H9 (cell line): Measurements from ENCODE around the gene ANAPC1. TPM values are rescaled to one million over a fixed set of nuclear protein-coding genes. Genes with fewer than 3 reads are reported as not detected.

Experiments
- DNase-seq: peaks from one replicate; pipeline ENCODE4 v3.0.0-alpha.2; 2017
- H2AFZ ChIP-seq: one replicate; pipeline ENCODE4 v1.6.1; 2013; ENCODE audit warnings: mild to moderate bottlenecking, low read length, control low read depth, moderate library complexity
- H2AK5ac ChIP-seq: 2 replicates; pipeline ENCODE4 v1.6.1; 2013; ENCODE audit warnings: low read length, control low read depth, mixed read lengths; ENCODE audit not compliant: insufficient read length
- H2BK120ac ChIP-seq: one replicate; pipeline ENCODE4 v1.6.1; 2013; ENCODE audit warnings: low read depth, mild to moderate bottlenecking, low read length, control low read depth, inconsistent platforms; ENCODE audit not compliant: poor library complexity, severe bottlenecking
- H2BK12ac ChIP-seq: 2 replicates; pipeline ENCODE4 v1.6.1; 2013; ENCODE audit warnings: low read length, control low read depth, mixed read lengths, low read depth; ENCODE audit not compliant: insufficient read length
- H2BK15ac ChIP-seq: 2 replicates; pipeline ENCODE4 v1.6.1; 2013; ENCODE audit warnings: low read depth, low read length, control low read depth
- H2BK20ac ChIP-seq: one replicate; pipeline ENCODE4 v1.6.1; 2013; ENCODE audit warnings: low read depth, mild to moderate bottlenecking, low read length, control low read depth, inconsistent platforms; ENCODE audit not compliant: poor library complexity, severe bottlenecking
- H2BK5ac ChIP-seq: 2 replicates; pipeline ENCODE4 v1.6.1; 2013; ENCODE audit warnings: low read length, control low read depth, mixed read lengths; ENCODE audit not compliant: insufficient read length
- H3K14ac ChIP-seq: 2 replicates; pipeline ENCODE4 v1.6.1; 2013; ENCODE audit warnings: low read length, control low read depth; ENCODE audit not compliant: insufficient read depth
- H3K18ac ChIP-seq: 2 replicates; pipeline ENCODE4 v1.6.1; 2013; ENCODE audit warnings: low read depth, mild to moderate bottlenecking, mixed read lengths, low read length, control low read depth; ENCODE audit not compliant: insufficient read length
- H3K23ac ChIP-seq: 2 replicates; pipeline ENCODE4 v1.6.1; 2013; ENCODE audit warnings: low read length, control low read depth, mixed read lengths, low read depth; ENCODE audit not compliant: insufficient read length
- H3K23me2 ChIP-seq: 2 replicates; pipeline ENCODE4 v1.6.1; 2013; ENCODE audit warnings: low read depth, mild to moderate bottlenecking, mixed read lengths, low read length, control low read depth; ENCODE audit not compliant: insufficient read length, poor library complexity, severe bottlenecking
- H3K27ac ChIP-seq: 2 replicates; pipeline ENCODE4 v1.5.1; 2013; ENCODE audit warnings: low read length, control low read depth, mixed read lengths, low read depth; ENCODE audit not compliant: insufficient read length
- H3K27me3 ChIP-seq: 2 replicates; pipeline ENCODE4 v1.6.1; 2013; ENCODE audit warnings: low read length, control low read depth, inconsistent platforms; ENCODE audit not compliant: insufficient read depth
- H3K4ac ChIP-seq: 2 replicates; pipeline ENCODE4 v1.6.1; 2013; ENCODE audit warnings: low read depth, mild to moderate bottlenecking, control low read depth, inconsistent platforms, low read length, moderate library complexity
- H3K4me1 ChIP-seq: 2 replicates; pipeline ENCODE4 v1.6.1; 2013; ENCODE audit warnings: low read length, control low read depth, inconsistent platforms; ENCODE audit not compliant: insufficient read depth
- H3K4me2 ChIP-seq: 2 replicates; pipeline ENCODE4 v1.6.1; 2013; ENCODE audit warnings: low read length, control low read depth, mixed read lengths; ENCODE audit not compliant: insufficient read length, insufficient read depth
- H3K56ac ChIP-seq: 2 replicates; pipeline ENCODE4 v1.6.1; 2013; ENCODE audit warnings: low read depth, mild to moderate bottlenecking, mixed read lengths, low read length, control low read depth; ENCODE audit not compliant: insufficient read length
- H3K79me1 ChIP-seq: 2 replicates; pipeline ENCODE4 v1.6.1; 2013; ENCODE audit warnings: low read depth, mild to moderate bottlenecking, moderate library complexity, low read length, control low read depth, inconsistent platforms; ENCODE audit not compliant: insufficient read depth, poor library complexity, severe bottlenecking
- H3K79me2 ChIP-seq: 2 replicates; pipeline ENCODE4 v1.6.1; 2013; ENCODE audit warnings: low read length, control low read depth, inconsistent platforms; ENCODE audit not compliant: insufficient read depth
- H3K9ac ChIP-seq: 2 replicates; pipeline ENCODE4 v1.6.1; 2013; ENCODE audit warnings: low read length, control low read depth, mixed read lengths; ENCODE audit not compliant: insufficient read length; ENCODE audit errors: extremely low read depth
- H3K9me3 ChIP-seq: one replicate; pipeline ENCODE4 v1.6.1; 2013; ENCODE audit warnings: low read depth, low read length, inconsistent platforms; ENCODE audit not compliant: control insufficient read depth
- H3T11ph ChIP-seq: one replicate; pipeline ENCODE4 v1.6.1; 2013; ENCODE audit warnings: mild to moderate bottlenecking, low read length, control low read depth, inconsistent platforms
- H4K20me1 ChIP-seq: one replicate; pipeline ENCODE4 v1.6.1; 2013; ENCODE audit not compliant: control insufficient read depth, insufficient read length, insufficient read depth
- H4K5ac ChIP-seq: 2 replicates; pipeline ENCODE4 v1.6.1; 2013; ENCODE audit warnings: low read depth, mild to moderate bottlenecking, mixed read lengths, low read length, control low read depth; ENCODE audit not compliant: insufficient read length
- H4K8ac ChIP-seq: replicated peaks from 2 replicates; pipeline ENCODE4 v1.6.1; 2013; ENCODE audit warnings: low read length, control low read depth, mixed read lengths, low read depth; ENCODE audit not compliant: insufficient read length
- H4K91ac ChIP-seq: 2 replicates; pipeline ENCODE4 v1.6.1; 2013; ENCODE audit warnings: low read depth, mild to moderate bottlenecking, moderate library complexity, mixed read lengths, low read length, control low read depth; ENCODE audit not compliant: insufficient read length
- H3K27ac Mint-ChIP-seq, 3 experiments: 2 replicates in 2 of 3; 3 replicates in 1 of 3; pipeline ENCODE4 v1.8.0; 2020 to 2021; ENCODE audit warnings: mixed read lengths in 3 of 3, mild to moderate bottlenecking in 1 of 3, moderate library complexity in 1 of 3
- H3K27me3 Mint-ChIP-seq: 2 replicates; pipeline ENCODE4 v1.8.0; 2021; ENCODE audit warnings: low read depth, mild to moderate bottlenecking, moderate library complexity, mixed read lengths
- H3K36me3 Mint-ChIP-seq, 3 experiments: 2 replicates in 2 of 3; 3 replicates in 1 of 3; pipeline ENCODE4 v1.8.0; 2020 to 2021; ENCODE audit warnings: low read depth in 3 of 3, mixed read lengths in 3 of 3; ENCODE audit not compliant: insufficient read depth in 1 of 3
- H3K4me1 Mint-ChIP-seq, 2 experiments: 2 replicates each; pipeline ENCODE4 v1.8.0; 2020; ENCODE audit warnings: mixed read lengths in 2 of 2
- H3K4me3 Mint-ChIP-seq, 2 experiments: 2 replicates in 1 of 2; 3 replicates in 1 of 2; pipeline ENCODE4 v1.8.0; 2020 to 2021; ENCODE audit warnings: mild to moderate bottlenecking in 2 of 2, mixed read lengths in 2 of 2, moderate library complexity in 1 of 2
- H3K9me3 Mint-ChIP-seq, 2 experiments: 2 replicates in 1 of 2; 3 replicates in 1 of 2; pipeline ENCODE4 v1.8.0; 2020; ENCODE audit warnings: mild to moderate bottlenecking in 2 of 2, mixed read lengths in 2 of 2, moderate library complexity in 1 of 2
- CTCF ChIP-seq: fragments of 200-600 bp; sonication (generic); conservative IDR thresholded peaks from 3 replicates; pipeline ENCODE4 v1.8.0; 2021; ENCODE audit warnings: antibody characterized with exemption, mild to moderate bottlenecking
- WGBS: extraction: QIAGEN DNeasy Blood & Tissue Kit; methylation state at CpG from one replicate; pipeline ENCODE4 v1.1.7; 2013; ENCODE audit warnings: missing lambda C conversion rate, low lambda C conversion rate, mixed read lengths; ENCODE audit not compliant: insufficient read length; ENCODE audit errors: extremely low coverage; 5-methylcytosine and 5-hydroxymethylcytosine counted together
- total RNA-seq: library from RNA; stranded (reverse); gene quantifications from 2 replicates; pipeline ENCODE4 v1.2.1, GENCODE V29; 2021

The ANAPC1 gene
- total RNA-seq, 1 experiment from 2014 or later, result 79.1 TPM

- Histone ChIP-seq H2BK5ac (no peak overlapping the region), H4K20me1 (no peaks in the 10 kb centered on the region), H4K5ac (no peak overlapping the region), H3K9ac (no peak overlapping the region), H2BK12ac (no peak overlapping the region), H3K27ac (no peak overlapping the region), H2BK120ac (no peak overlapping the region), H3K4me2 (no peak overlapping the region), H2BK20ac (no peak overlapping the region), H2AK5ac (no peak overlapping the region), H3K9me3 (no peaks in the 10 kb centered on the region), H3K4me1 (no peaks in the 10 kb centered on the region; the same call in 1 of the 2 replicates), H4K8ac (no peak overlapping the region), H3K14ac (no peak overlapping the region), H2BK15ac (no peak overlapping the region), H3K56ac (no peak overlapping the region), H3K18ac (no peak overlapping the region), H3K27me3 (no peaks in the 10 kb centered on the region), H3T11ph (no peak overlapping the region), H3K79me2 (no peaks in the 10 kb centered on the region), H4K91ac (no peak overlapping the region), H3K23me2 (no peaks in the 10 kb centered on the region), H2AFZ (no peak overlapping the region), H3K4ac (no peak overlapping the region), H3K79me1 (no peaks in the 10 kb centered on the region), H3K23ac (no peak overlapping the region)
- Mint-ChIP-seq H3K4me3 (no peak overlapping the region), H3K27ac (peak overlapping the region; percentile 49 to 82 (median 76); a peak in 3 of 7 replicates), H3K4me1 (peaks cover 10 to 16% of the 10 kb centered on the region in 2 experiments), H3K27me3 (no peaks in the 10 kb centered on the region), H3K9me3 (peaks cover 8 to 10% of the 10 kb centered on the region in 2 experiments), H3K36me3 (peaks cover 7 to 35% (median 14%) of the 10 kb centered on the region in 3 experiments)
- no CpG with 5 or more reads among the region's 2 CpGs for WGBS
- DNase-seq, result no peak
- no peak for TF ChIP-seq CTCF
Measured at GRCh38 chr2:111930875-111931274, 46.9 kb upstream of the ANAPC1 start.
